Parathyroid adenoma (tissue), 2 donors: ENCODE data around the gene RBM19.

Experiments used
- H2AFZ ChIP-seq: fragments of 300-600 bp; sonication (generic); one replicate; pipeline ENCODE4 v1.7.0; 2017; ENCODE audit warnings: antibody characterized with exemption, mild to moderate bottlenecking
- H3K27ac ChIP-seq: fragments of 300-600 bp; sonication (generic); one replicate; pipeline ENCODE4 v1.7.0; 2017
- H3K27me3 ChIP-seq: fragments of 300-600 bp; sonication (generic); one replicate; pipeline ENCODE4 v1.7.0; 2017; ENCODE audit warnings: low read length; ENCODE audit not compliant: control insufficient read depth, insufficient read depth
- H3K36me3 ChIP-seq: fragments of 300-600 bp; sonication (generic); one replicate; pipeline ENCODE4 v1.7.0; 2017; ENCODE audit warnings: low read length; ENCODE audit not compliant: control insufficient read depth, insufficient read depth
- H3K4me1 ChIP-seq: fragments of 300-600 bp; sonication (generic); one replicate; pipeline ENCODE4 v1.7.0; 2017; ENCODE audit warnings: control low read depth
- H3K4me2 ChIP-seq: fragments of 300-600 bp; sonication (generic); one replicate; pipeline ENCODE4 v1.7.0; 2017; ENCODE audit warnings: low read length
- H3K4me3 ChIP-seq: fragments of 300-600 bp; sonication (generic); one replicate; pipeline ENCODE4 v1.7.0; 2017; ENCODE audit warnings: low read depth, low read length
- H3K79me2 ChIP-seq: fragments of 300-600 bp; sonication (generic); one replicate; pipeline ENCODE4 v1.7.0; 2017; ENCODE audit warnings: control low read depth
- H3K9ac ChIP-seq: fragments of 300-600 bp; sonication (generic); one replicate; pipeline ENCODE4 v1.7.0; 2017; ENCODE audit warnings: mild to moderate bottlenecking
- H3K9me3 ChIP-seq: fragments of 300-600 bp; sonication (generic); one replicate; pipeline ENCODE4 v1.7.0; 2017; ENCODE audit warnings: low read length; ENCODE audit not compliant: control insufficient read depth
- TF ChIP-seq, protein P1 (sequence below): fragments of 300-600 bp; sonication (generic); IDR thresholded peaks from one replicate; pipeline ENCODE4 v1.7.0; 2017; ENCODE audit warnings: antibody characterized with exemption, mild to moderate bottlenecking
- donor health status: primary hyperparathyroidism.

Gene RBM19

DNA sequence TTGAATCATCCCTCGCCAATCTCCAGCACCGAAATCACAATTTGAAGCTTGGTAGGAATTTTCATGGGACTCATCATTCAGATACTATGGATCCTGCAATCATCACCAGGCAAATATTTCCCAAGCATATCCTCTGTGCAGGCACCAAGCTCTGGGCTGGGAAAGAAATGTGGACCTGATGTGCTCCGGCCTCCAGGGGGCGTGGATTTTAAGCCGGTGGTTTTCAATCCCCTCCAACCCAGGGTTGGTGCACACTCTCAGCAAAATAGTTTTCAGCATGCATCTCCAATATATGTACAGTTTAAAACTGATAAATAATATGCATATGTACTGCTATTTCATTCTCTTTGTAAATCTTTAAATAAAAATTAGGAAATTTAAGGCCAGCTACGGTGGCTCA is 98.9 kb downstream of the RBM19 start:
- no peak overlapping the region for H3K9ac ChIP-seq
- no peaks in the 10 kb centered on the region for H3K36me3 ChIP-seq
- H3K4me3 ChIP-seq = no peak overlapping the region
- H3K9me3 ChIP-seq = no peaks in the 10 kb centered on the region
- no peaks in the 10 kb centered on the region for H3K4me1 ChIP-seq
- H3K27ac ChIP-seq = no peak overlapping the region
- H3K79me2 ChIP-seq = no peaks in the 10 kb centered on the region
- no peak overlapping the region for H3K4me2 ChIP-seq
- no peak overlapping the region for H2AFZ ChIP-seq
- TF ChIP-seq, protein P1, sequence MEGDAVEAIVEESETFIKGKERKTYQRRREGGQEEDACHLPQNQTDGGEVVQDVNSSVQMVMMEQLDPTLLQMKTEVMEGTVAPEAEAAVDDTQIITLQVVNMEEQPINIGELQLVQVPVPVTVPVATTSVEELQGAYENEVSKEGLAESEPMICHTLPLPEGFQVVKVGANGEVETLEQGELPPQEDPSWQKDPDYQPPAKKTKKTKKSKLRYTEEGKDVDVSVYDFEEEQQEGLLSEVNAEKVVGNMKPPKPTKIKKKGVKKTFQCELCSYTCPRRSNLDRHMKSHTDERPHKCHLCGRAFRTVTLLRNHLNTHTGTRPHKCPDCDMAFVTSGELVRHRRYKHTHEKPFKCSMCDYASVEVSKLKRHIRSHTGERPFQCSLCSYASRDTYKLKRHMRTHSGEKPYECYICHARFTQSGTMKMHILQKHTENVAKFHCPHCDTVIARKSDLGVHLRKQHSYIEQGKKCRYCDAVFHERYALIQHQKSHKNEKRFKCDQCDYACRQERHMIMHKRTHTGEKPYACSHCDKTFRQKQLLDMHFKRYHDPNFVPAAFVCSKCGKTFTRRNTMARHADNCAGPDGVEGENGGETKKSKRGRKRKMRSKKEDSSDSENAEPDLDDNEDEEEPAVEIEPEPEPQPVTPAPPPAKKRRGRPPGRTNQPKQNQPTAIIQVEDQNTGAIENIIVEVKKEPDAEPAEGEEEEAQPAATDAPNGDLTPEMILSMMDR = no peak
- H3K27me3 ChIP-seq = no peaks in the 10 kb centered on the region

DNA sequence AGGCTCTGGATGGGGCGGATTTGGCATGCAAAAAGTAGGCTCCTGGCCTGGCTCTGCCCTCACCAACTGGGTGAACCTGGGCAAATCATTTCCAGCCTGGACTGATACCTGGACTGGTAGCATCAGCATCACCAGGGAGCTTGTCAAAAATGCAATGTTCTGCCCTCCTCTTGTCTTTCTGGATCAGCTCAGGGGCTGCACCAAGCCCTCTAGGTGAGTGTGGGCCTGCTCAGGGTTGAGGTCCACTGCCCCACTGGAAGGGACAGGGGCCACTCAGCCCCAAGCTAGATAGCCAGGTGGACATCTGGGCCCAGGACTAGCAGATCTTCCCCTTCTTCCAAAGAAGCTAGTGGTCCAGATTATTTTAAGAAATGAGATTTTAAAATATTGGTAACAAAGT is 99.6 kb downstream of the RBM19 start:
- H3K4me1 ChIP-seq = no peaks in the 10 kb centered on the region
- no peak overlapping the region for H3K9ac ChIP-seq
- H3K9me3 ChIP-seq = no peaks in the 10 kb centered on the region
- TF ChIP-seq, protein P1 = no peak
- H3K4me3 ChIP-seq = no peak overlapping the region
- no peaks in the 10 kb centered on the region for H3K79me2 ChIP-seq
- no peak overlapping the region for H2AFZ ChIP-seq
- H3K27ac ChIP-seq = no peak overlapping the region
- no peaks in the 10 kb centered on the region for H3K27me3 ChIP-seq
- H3K36me3 ChIP-seq = no peaks in the 10 kb centered on the region
- no peak overlapping the region for H3K4me2 ChIP-seq

DNA sequence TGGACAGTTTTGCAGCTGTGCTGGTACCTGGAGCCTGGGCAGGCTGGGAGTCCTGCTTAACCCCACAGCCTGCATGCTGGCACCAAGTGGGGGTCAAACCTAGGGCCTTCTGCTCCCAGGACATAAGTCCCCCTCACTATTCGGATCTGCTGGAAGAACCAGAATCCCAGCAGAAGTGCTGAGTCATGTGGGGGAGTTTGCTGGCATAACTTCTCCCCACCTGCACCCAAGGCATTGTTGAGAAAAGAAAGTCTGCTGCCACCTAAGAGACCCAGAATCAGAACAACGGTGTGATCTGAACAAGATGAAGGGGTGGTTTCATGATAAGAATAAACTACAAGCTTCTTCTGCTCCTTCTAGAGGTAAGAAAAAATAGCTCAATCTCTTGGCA is 102.7 kb downstream of the RBM19 start:
- Histone ChIP-seq H3K4me1 (no peaks in the 10 kb centered on the region), H2AFZ (no peak overlapping the region), H3K36me3 (no peaks in the 10 kb centered on the region), H3K79me2 (no peaks in the 10 kb centered on the region), H3K27ac (no peak overlapping the region), H3K4me3 (no peak overlapping the region), H3K4me2 (no peak overlapping the region), H3K27me3 (no peaks in the 10 kb centered on the region), H3K9ac (no peak overlapping the region), H3K9me3 (no peaks in the 10 kb centered on the region)
- TF ChIP-seq, protein P1 = no peak

DNA sequence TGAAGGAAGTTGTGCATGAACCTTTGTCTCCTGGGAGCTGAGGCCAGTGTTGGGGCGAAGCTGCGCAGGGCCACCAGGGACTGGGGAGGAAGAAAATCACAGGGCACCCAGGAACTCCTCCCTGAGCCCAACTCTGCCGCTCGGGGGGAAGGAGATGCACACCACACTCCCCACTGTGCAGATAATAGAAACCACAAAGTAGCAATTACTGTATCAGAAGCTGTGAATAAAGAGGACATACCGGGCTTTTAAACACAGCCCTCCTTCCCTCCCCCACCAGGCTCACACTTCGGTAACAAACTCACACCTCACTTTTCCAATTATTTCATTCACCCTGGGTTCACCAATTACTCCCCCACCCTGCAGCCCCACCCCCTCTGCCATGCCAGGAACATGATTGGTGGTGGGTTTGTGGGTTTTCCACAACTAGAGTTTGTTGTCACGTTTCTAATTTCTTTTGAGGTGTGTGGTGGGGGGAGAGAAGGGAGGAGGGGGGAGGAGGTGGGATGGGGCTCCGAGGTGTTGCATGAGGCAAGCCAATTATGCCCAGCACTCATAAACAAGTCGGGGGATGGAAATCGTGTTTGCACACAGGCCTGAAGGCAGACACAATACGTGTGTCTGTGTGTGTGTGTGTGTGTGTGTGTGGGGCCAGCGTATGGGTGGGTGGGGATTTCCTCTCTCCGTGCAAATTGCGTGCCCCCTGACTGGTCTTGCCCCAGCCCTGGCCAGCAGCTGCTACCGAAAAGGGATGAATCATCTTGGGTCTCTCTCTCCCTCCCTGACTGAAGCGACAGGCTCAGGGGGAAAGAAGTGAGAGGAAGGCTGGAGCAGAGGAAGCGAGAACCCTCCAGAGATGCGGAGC is 103.3 kb downstream of the RBM19 start:
- no peak overlapping the region for H3K4me3 ChIP-seq
- H2AFZ ChIP-seq = no peak overlapping the region
- no peak overlapping the region for H3K9ac ChIP-seq
- H3K4me2 ChIP-seq = no peak overlapping the region
- H3K4me1 ChIP-seq = no peaks in the 10 kb centered on the region
- H3K9me3 ChIP-seq = no peaks in the 10 kb centered on the region
- H3K36me3 ChIP-seq = no peaks in the 10 kb centered on the region
- no peaks in the 10 kb centered on the region for H3K27me3 ChIP-seq
- TF ChIP-seq, protein P1 = no peak
- no peaks in the 10 kb centered on the region for H3K79me2 ChIP-seq
- no peak overlapping the region for H3K27ac ChIP-seq
